Right lobe of liver (tissue), 6 donors: Measurements from ENCODE around the gene IL9R. TPM values are rescaled to one million over a fixed set of nuclear protein-coding genes. Genes with fewer than 3 reads are reported as not detected.
"Not testable (repeated sequence)": the region's sequence is repeated elsewhere in the genome, so short reads cannot be mapped to it uniquely, and the experiment has no call there.

ENCODE experiments used
- ATAC-seq, 4 donors: fragments of 200-7000 bp; cut with Tn5 transposase; one replicate each; pipeline ENCODE4 v1.9.1; 2020; ENCODE audit warnings: mild to moderate bottlenecking in 4 of 4, moderate library complexity in 4 of 4
- DNase-seq, 3 donors: peaks; one replicate each; pipeline ENCODE4 v3.0.0-alpha.2; 2020
- H3K27ac ChIP-seq, 3 donors: fragments of 200-600 bp; one replicate each; pipeline ENCODE4 v1.8.0; 2022
- H3K27me3 ChIP-seq, 2 donors: fragments of 200-600 bp; one replicate each; pipeline ENCODE4 v1.8.0; 2022
- H3K36me3 ChIP-seq, 4 donors: fragments of 200-600 bp; sonication (generic) in 1 of 4; one replicate each; pipeline versions ENCODE4 v1.5.1 to v1.8.0; 2017 to 2022; ENCODE audit warnings: control low read depth in 1 of 4
- H3K4me1 ChIP-seq, 4 donors: fragments of 200-600 bp; sonication (generic) in 1 of 4; one replicate each; pipeline versions ENCODE4 v1.5.1 to v1.8.0; 2017 to 2022; ENCODE audit warnings: control low read depth in 1 of 4
- H3K4me3 ChIP-seq, 3 donors: fragments of 200-600 bp; one replicate each; pipeline ENCODE4 v1.8.0; 2022
- H3K9me3 ChIP-seq, 4 donors: fragments of 200-600 bp; sonication (generic) in 1 of 4; one replicate each; pipeline versions ENCODE4 v1.5.1 to v1.8.0; 2017 to 2022; ENCODE audit warnings: control low read depth in 1 of 4
- WGBS: methylation state at CpG from one replicate; pipeline ENCODE4 v1.1.6; 2018; ENCODE audit warnings: low coverage, low lambda C conversion rate; ENCODE audit not compliant: insufficient coverage; ENCODE audit errors: missing lambda C conversion rate; 5-methylcytosine and 5-hydroxymethylcytosine counted together
- intact Hi-C, 2 donors: fragments of 100-400 bp; cut with DNase I; formaldehyde crosslinking; loops; one replicate each; pipeline versions ENCODE4 v1.11.2 to v1.14.1; 2022
- total RNA-seq, 6 experiments: library from RNA; depleted of rRNA in 2 of 6; stranded (reverse); fragments of >200 nt in 2 of 6; fragmentation: NEBNext Ultra II Directional in 3 of 6; extraction: Animal tissue kit (Norgen Biotek cat#: 25700) in 3 of 6; gene quantifications; one replicate each; pipeline versions ENCODE4 v1.1.0 to v1.2.4, GENCODE V29; 2016 to 2023
- donor health status: DM: no; HTN: yes; CAD: no.
- donor health status: DM: no; HTN: no; CAD: no.
- donor health status: DM: no; HTN: no; CAD: no.
- donor health status: DM: no; HTN: yes; CAD: no.
- donor health status: DM: no; HTN: yes; CAD: no.

Gene IL9R
- total RNA-seq, 6 experiments from 2014 or later: 0.18 to 0.37 (median 0.18) TPM; not detected in 3

GRCh38 chrX:156029296-156029695, 31.8 kb downstream of the IL9R start:
- H3K9me3 ChIP-seq, DNase-seq, ATAC-seq, H3K27me3 ChIP-seq, H3K36me3 ChIP-seq, H3K4me1 ChIP-seq, H3K27ac ChIP-seq, intact Hi-C loops, H3K4me3 ChIP-seq: not testable (repeated sequence)
- WGBS: 91% methylated on average over 35 of the region's 46 CpGs

DNA sequence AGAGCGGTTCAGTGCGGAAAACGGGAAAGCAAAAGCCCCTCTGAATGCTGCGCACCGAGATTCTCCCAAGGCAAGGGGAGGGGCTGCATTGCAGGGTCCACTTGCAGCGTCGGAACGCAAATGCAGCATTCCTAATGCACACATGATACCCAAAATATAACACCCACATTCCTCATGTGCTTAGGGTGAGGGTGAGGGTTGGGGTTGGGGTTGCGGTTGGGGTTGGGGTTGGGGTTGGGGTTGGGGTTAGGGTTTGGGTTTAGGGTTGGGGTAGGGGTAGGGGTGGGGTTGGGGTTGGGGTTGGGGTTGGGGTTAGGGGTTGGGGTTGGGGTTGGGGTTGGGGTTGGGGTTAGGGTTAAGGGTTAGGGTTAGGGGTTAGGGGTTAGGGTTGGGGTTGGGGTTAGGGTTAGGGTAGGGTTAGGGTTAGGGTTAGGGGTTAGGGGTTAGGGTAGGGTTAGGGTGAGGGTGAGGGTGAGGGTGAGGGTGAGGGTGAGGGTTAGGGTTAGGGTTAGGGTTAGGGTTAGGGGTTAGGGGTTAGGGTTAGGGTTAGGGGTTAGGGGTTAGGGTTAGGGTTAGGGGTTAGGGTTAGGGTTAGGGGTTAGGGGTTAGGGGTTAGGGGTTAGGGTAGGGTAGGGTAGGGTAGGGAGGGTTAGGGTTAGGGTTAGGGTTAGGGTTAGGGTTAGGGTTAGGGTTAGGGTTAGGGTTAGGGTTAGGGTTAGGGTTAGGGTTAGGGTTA, 32.4 kb downstream of the IL9R start:
- H3K36me3 ChIP-seq, H3K4me3 ChIP-seq, intact Hi-C loops, H3K9me3 ChIP-seq, H3K4me1 ChIP-seq, H3K27me3 ChIP-seq, DNase-seq, H3K27ac ChIP-seq: not testable (repeated sequence)
- ATAC-seq: peak in 3 of 4 donors; percentile 16 to 38 (median 25)
- 74% methylated on average over 5 of the region's 9 CpGs for WGBS

DNA sequence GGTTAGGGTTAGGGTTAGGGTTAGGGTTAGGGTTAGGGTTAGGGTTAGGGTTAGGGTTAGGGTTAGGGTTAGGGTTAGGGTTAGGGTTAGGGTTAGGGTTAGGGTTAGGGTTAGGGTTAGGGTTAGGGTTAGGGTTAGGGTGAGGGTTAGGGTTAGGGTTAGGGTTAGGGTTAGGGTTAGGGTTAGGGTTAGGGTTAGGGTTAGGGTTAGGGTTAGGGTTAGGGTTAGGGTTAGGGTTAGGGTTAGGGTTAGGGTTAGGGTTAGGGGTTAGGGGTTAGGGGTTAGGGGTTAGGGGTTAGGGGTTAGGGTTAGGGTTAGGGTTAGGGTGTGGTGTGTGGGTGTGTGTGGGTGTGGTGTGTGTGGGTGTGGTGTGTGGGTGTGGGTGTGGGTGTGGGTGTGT, 33.0 kb downstream of the IL9R start:
- H3K27ac ChIP-seq, H3K27me3 ChIP-seq, H3K9me3 ChIP-seq, intact Hi-C loops, H3K4me3 ChIP-seq, DNase-seq, H3K36me3 ChIP-seq, H3K4me1 ChIP-seq: not testable (repeated sequence)
- peak in 2 of 4 donors; percentile 14 to 19 for ATAC-seq

Other genes with a start within 250 kb of the IL9R start
- 10 to 100 TPM; 20.5 to 27.7 (median 24.8) TPM for gene VAMP7, start 116.4 kb upstream of the IL9R start, total RNA-seq